Stimulated activated CD4-positive, alpha-beta T cell treated with anti-CD3 and anti-CD28 coated beads, TNF-alpha, amount 100 ng/mL, for 48 hours (primary cell): Measurements from ENCODE around the gene C3orf18.
A peak's percentile ranks its signal among the peaks of the same experiment; 100 is the strongest.
"Not testable (repeated sequence)": the region's sequence is repeated elsewhere in the genome, so short reads cannot be mapped to it uniquely, and the experiment has no call there.

ENCODE experiments used
- DNase-seq, 3 donors: peaks; one replicate each; pipeline ENCODE4 v3.0.0-alpha.2; 2020; ENCODE audit warnings: low read depth in 3 of 3

The C3orf18 gene

GRCh38 chr3:50523279-50523811 is 44.2 kb downstream of the C3orf18 start:
- no peak for DNase-seq

DNA sequence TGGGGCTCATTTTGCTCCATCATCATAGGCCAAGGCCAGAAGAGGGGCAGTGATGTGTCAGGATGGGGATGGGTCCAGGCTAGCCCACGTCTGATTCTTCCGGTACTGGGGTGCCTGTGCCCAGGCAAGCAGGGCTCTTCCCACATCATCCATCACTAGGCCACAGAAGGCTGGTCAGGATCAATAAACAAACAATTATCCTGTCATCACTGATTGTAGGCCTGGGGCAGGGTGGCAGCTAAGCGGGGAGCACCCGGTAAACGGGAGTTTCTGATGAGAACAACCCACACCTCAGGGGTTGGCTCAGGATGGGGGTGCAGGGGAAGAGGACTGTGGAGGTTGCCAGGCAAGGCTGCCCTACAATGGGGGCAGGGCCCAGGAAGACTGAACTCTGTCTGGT is 46.0 kb downstream of the C3orf18 start:
- no peak for DNase-seq

DNA sequence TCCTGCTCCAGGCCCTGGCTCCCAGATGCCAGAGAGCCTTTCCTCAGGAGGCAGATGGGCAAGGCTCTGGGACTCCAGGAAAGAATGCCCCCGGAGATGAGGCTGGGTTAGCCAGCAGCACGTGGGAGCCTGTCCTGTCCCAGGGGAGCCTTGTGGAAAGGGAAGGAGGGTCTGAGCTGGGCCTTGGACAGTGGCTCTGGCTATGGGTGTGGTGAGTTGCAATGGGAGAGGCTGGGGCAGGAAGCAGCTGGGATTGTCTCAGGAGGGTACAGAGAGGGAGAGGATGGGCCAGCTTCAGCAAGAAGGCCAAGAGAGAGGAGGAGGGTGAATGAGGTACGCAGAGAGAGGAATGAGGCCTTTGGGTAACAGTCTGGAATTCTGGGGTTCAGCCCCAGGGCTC is 46.7 kb downstream of the C3orf18 start:
- no peak for DNase-seq

DNA sequence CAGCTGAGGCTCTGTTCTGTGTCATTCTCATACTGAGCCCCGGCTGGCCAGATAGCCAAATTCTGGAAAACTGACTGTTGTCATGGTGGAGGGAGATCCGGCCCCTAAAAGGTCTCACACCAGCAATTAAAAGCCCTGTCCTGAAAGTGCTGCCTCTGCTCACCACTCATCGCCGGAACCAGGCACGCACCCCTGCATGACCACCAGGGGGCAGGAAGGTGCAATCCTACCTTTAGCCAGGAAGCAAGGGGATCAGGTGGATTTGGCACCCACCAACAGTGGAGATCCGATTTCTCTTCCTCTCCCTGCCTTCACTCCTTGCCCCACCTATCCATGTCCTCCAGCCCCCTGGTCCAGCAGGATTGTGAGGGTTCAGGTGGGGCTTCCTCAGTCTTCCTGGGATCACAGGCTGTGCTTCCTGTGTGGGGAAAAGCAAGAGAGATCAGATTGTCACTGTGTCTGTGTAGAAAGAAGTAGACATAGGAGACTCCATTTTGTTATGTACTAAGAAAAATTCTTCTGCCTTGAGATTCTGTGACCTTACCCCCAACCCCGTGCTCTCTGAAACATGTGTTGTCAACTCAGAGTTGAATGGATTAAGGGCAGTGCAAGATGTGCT is 48.0 kb downstream of the C3orf18 start:
- peak; percentile 55 to 72 (median 62) for DNase-seq

- DNase-seq, result no peak
These were observed 49.1 kb downstream of the C3orf18 start for GRCh38 chr3:50518436-50518835.

- no peak for DNase-seq
These were observed 49.8 kb downstream of the C3orf18 start for GRCh38 chr3:50517721-50518206.

- DNase-seq, result no peak
These were observed 51.1 kb downstream of the C3orf18 start for GRCh38 chr3:50516440-50516871.

DNA sequence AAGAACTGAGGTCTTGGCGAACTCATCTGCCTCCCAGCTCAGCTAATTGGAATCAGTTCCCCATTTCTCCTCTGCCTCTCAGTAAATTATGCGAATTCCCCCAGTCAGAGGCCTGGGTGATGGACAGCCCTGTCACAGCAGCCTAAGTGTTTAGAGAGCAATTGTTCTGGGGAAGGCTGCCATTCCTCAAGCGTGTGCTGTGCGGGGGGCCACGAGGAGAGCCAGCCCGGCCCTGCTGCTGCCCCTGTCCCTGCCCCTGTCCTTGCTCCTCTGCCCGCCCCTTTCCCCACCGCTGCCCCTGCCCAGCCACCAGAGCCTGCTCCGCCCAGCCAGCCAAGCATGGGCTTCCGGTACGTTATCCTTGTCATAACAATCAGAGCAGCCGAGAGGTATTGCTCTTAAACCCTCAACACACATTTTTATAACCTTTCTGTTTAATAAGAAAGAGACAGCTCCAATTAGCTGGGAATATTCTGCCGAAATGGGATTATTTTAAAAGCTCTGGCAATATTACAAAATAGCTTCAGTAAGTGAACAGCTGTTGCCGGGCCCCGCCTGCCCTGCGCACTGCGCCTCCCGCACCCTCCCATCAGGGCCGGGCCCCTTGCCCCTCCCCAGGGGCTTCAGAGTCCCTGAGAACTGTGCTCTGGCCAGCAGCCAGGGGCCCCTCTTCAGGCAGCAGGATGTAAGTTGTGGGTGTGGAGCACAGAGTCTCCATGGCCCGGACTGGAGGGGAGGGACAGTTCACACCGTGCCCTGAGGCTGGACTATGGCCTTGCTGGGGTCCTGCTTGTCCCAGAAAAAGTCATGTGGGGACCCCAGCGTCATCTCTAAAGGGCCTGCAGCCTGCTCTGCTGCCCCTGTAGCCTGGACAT is 51.7 kb downstream of the C3orf18 start:
- no peak for DNase-seq

- DNase-seq, result not testable (repeated sequence)
These were observed 54.6 kb downstream of the C3orf18 start for GRCh38 chr3:50512908-50513307.

DNA sequence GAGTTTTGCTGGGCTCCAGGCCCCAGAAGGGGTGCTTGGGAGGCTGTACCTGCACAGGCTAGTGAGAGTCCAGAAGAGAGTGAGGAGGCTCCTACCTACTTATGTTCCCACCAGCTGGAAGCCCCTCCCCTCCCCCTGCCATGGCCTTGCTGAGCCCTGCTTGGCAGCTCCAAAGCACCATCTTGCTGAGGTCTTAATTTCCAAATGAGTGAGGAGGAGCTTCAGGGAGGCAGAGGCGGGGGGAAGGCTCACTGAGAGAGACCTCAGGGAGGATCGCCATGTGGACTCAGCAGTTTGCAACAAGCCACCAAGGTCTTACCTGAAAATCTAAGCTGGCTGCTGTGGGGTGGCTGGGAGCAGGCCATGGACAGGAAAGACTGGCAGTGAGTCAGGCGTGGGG is 55.4 kb downstream of the C3orf18 start:
- no peak for DNase-seq

DNA sequence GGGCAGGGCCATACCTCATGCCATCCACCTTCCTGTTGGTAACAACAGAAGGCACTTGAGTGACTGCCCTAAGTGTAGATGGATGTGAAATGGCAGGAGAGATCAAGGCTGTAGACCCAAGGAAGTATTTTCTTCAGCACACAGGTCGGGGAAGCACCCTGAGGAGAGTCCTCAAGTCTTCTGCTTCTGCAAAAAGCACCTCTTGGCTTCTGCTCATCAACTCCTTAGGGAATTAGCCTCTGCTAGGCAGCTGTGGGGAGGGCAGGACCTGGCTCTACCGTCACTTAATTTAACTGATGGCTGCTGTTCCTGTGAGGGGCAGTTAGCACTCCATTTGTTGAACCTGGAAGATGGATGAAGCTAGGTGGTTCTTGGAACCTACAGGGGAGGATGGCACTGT is 57.2 kb downstream of the C3orf18 start:
- no peak for DNase-seq

DNA sequence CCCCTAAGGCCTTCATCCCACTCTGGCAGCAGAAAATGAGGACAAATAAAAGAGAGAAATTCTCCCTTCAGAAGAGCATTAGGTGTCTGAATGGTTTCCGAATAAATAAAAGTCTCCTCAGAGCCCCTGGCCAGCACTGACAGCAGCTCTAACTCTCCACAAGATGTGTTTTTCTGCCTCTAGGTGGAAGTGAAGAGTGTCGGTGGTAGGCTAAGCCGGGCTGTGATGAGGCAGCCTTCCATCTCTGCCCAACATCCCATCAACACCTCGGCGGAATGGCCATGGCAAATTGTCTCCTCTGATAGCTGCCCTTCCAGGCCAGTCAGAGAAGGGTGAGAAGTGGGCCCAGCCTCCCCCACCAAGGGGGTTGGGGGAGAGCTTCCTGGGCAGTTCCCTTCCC is 57.8 kb downstream of the C3orf18 start:
- no peak for DNase-seq

DNA sequence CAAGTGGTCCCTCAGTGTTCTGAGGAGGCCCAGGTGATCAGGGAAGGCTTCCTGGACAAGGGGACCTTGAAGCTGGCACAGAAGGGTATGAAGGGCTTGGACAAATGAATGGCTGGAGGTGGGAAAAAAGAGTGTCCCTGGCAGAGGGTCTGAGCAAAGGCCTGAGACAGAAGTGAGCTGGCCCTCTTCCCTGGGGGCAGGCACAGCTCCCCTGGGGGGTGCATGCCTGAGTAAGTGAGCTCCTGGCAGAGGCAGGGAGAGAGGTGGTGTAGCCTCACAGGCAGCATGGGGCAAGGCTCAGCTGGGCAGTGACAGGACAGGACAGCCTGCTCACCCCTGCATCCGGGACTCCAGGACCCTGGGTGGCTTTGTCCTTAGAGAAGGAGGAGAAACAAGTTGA is 58.7 kb downstream of the C3orf18 start:
- no peak for DNase-seq
